SH-SY5Y (cell line): ENCODE results near the gene WDFY4.

ENCODE experiments used
- GATA2 ChIP-seq: IDR thresholded peaks from 2 replicates; pipeline ENCODE4 v1.6.1; 2011; ENCODE audit warnings: mild to moderate bottlenecking, low read depth, low read length
- GATA3 ChIP-seq: IDR thresholded peaks from 2 replicates; pipeline ENCODE4 v1.6.1; 2011; ENCODE audit warnings: low read depth, mild to moderate bottlenecking, low read length, moderate library complexity

DNA sequence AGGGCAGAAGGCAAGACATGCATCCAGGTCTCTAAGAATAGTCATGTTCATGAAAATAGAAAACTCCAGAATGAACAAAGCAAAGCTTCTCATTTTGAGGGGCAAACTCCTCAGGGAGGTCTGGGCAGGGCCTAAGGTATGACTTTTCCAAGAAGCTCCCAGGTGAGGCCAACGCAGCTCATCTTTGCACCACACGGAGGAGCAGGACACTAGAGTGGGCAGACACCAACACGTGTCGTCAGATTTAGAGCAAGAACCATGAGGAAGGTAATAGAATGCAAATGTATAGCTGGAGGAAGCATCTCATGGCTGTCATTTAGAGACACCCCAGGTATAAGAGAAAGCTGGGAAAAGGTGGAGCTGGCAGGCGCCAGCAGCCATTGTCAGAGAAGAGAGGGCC lies 95.7 kb downstream of the WDFY4 start:
- TF ChIP-seq GATA2: no peak
- TF ChIP-seq GATA3: no peak
